Stimulated activated effector memory CD8-positive, alpha-beta T cell treated with anti-CD3 and anti-CD28 coated beads, Interleukin-12 subunit alpha, Interleukin-12 subunit beta, amount 100 ng/mL, for 72 hours (primary cell): ENCODE results near the gene SGCD.
"Not testable (repeated sequence)": the region's sequence is repeated elsewhere in the genome, so short reads cannot be mapped to it uniquely, and the experiment has no call there.

Source experiments
- ATAC-seq: fragments of 150-1000 bp; cut with Tn5 transposase; 2 replicates; pipeline ENCODE4 v1.10.0; 2021
- DNase-seq, 2 donors: peaks; one replicate each; pipeline ENCODE4 v3.0.0; 2021 to 2022; ENCODE audit warnings: low spot score in 2 of 2
- H3K27ac Mint-ChIP-seq: one replicate; pipeline ENCODE4 v1.8.0; 2022; ENCODE audit warnings: mild to moderate bottlenecking, mixed read lengths
- H3K36me3 Mint-ChIP-seq: one replicate; pipeline ENCODE4 v1.8.0; 2022; ENCODE audit warnings: mild to moderate bottlenecking, mixed read lengths
- H3K4me1 Mint-ChIP-seq: one replicate; pipeline ENCODE4 v1.8.0; 2022; ENCODE audit warnings: mixed read lengths
- H3K4me3 Mint-ChIP-seq: one replicate; pipeline ENCODE4 v1.8.0; 2022; ENCODE audit warnings: mild to moderate bottlenecking, mixed read lengths
- H3K9me3 Mint-ChIP-seq: one replicate; pipeline ENCODE4 v1.8.0; 2022; ENCODE audit warnings: mixed read lengths

Gene SGCD

DNA sequence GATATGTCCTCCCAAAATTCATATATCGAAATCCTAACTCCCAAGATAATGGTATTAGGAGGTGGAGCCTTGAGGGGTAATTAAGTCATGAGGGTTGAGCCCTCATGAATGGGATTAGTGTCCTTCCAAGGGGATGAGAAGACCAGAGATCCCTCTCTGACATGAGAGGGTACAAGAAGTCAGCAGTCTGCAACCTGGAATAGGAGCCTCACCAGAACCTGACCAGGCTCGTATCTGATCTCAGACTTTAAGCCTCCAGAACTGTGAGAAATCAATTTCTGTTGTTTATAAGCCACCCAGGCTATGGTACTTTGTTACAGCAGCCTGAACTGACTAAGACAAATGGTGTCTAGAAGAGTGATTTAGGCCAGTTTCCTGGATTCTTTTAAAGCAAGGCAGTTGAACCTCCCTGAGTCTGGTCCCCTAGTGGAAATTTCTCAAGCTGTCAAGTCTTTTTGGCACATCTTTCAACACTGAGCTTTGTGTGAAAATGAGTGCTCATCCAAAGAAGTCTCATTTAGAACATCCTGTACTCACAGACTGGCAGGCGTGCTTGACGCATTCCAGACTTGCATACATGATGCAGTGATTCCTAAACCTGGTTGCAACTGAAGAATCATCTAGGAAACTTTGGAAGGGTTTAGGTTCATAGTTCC is 268.3 kb downstream of the SGCD start:
- Mint-ChIP-seq H3K4me3 (no peak overlapping the region), H3K4me1 (no peaks in the 10 kb centered on the region), H3K27ac (no peak overlapping the region), H3K36me3 (no peaks in the 10 kb centered on the region), H3K9me3 (no peaks in the 10 kb centered on the region)
- peak; percentile 11 for ATAC-seq
- no peak for DNase-seq

DNA sequence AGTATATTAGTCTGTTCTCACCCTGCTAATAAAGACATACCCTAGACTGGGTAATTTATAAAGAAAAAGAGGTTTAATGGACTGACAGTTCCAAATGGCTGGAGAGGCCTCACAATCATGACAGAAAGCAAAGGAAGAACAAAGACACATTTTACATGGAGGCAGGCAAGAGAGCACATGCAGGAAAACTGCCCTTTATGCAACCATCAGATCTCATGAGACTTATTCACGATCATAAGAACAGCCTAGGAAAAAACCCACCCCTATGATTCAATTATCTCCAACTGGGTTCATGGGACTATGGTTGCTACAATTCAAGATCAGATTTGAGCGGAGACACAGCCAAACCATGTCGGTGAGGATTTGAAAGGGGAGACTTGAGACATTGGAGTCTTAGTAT is 270.3 kb downstream of the SGCD start:
- Mint-ChIP-seq H3K4me1 (no peaks in the 10 kb centered on the region), H3K9me3 (peaks cover 7% of the 10 kb centered on the region), H3K27ac (no peak overlapping the region), H3K4me3 (no peak overlapping the region), H3K36me3 (no peaks in the 10 kb centered on the region)
- DNase-seq (no peak), ATAC-seq (no peak)

DNA sequence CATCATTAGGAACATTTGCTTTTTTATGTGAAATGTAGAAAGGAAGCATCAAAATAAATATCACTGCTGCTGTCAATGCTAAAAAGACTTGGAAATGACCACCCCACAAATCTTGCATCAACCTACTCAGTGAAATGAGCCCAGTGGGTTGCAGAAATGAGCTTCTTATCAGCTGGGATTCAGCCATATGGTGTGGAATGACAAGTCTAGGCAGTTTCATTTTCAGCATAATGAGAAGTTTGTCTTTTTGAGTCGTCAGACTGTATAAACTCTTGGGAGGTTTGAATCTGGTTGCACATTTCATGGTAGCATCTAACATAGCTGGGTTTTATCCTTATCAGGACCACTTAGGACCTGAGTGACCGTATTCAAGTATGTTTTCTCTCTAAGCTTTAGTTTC is 272.0 kb downstream of the SGCD start:
- no peaks in the 10 kb centered on the region for H3K36me3 Mint-ChIP-seq
- H3K4me3 Mint-ChIP-seq: no peak overlapping the region

DNA sequence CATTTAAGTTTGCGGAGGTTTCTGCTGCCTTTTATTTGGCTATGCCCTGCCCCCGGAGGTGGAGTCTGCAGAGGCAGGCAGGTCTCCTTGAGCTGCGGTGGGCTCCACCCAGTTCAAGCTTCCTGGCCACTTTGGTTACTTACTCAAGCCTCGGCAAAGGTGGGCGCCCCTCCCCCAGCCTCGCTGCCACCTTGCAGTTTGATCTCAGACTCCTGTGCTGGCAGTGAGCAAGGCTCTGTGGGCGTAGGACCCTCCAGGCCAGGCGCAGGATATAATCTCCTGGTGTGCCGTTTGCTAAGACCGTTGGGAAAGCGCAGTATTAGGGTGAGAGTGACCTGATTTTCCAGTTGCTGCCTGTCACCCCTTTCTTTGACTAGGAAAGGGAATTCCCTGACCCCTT is 283.6 kb downstream of the SGCD start:
- H3K36me3 Mint-ChIP-seq, ATAC-seq, H3K27ac Mint-ChIP-seq, H3K4me1 Mint-ChIP-seq, DNase-seq, H3K4me3 Mint-ChIP-seq: not testable (repeated sequence)
- peaks cover 12% of the 10 kb centered on the region for H3K9me3 Mint-ChIP-seq

More for the DNA sequence above, 272.0 kb downstream of the SGCD start:
- no peak overlapping the region for H3K27ac Mint-ChIP-seq
- DNase-seq (no peak), ATAC-seq (no peak)
- no peaks in the 10 kb centered on the region for H3K4me1 Mint-ChIP-seq
- peaks cover 17% of the 10 kb centered on the region for H3K9me3 Mint-ChIP-seq

DNA sequence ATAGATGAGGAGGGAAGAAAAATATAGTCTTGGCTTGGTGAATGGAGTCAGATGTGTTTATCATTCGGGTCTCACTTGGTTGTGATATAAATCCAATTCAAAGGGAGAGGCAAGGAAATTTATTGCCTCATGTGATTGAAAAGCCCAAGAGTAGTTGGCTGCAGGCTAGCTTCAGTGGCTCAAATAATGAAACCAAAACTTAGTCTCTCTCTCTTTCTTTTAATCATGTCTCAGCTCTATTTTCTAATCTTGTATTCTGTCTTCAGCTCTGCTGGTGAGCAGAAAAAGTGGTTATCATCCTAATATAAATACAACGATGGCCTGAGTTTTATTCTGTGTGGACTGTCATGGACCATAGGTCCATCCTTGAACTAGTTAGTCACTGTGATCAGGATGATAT is 288.9 kb downstream of the SGCD start:
- peaks cover 4% of the 10 kb centered on the region for H3K9me3 Mint-ChIP-seq
- H3K27ac Mint-ChIP-seq: no peak overlapping the region
- no peaks in the 10 kb centered on the region for H3K36me3 Mint-ChIP-seq
- DNase-seq (no peak), ATAC-seq (no peak)
- no peaks in the 10 kb centered on the region for H3K4me1 Mint-ChIP-seq
- H3K4me3 Mint-ChIP-seq: no peak overlapping the region

DNA sequence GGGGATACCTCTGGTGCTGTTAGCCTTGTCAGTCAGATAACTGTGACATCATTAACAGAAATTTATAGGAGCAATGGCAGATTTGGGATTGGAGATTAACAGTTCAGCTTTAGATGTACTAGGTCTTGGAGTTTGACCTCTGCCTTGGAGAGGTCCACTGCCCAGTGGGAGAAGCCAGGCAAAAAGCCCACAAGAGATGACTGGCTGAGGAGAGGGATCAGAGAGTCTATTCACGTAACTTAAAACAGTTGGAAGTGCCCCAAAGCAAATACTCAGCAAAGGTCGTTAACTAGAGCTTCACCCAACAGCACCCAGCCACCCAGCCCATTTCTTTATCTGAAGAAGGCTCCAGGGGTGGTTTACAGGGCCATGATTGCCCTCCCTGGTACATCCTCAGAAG is 290.5 kb downstream of the SGCD start:
- Mint-ChIP-seq H3K27ac (no peak overlapping the region), H3K36me3 (no peaks in the 10 kb centered on the region), H3K9me3 (no peaks in the 10 kb centered on the region), H3K4me1 (no peaks in the 10 kb centered on the region), H3K4me3 (no peak overlapping the region)
- DNase-seq (no peak), ATAC-seq (no peak)

DNA sequence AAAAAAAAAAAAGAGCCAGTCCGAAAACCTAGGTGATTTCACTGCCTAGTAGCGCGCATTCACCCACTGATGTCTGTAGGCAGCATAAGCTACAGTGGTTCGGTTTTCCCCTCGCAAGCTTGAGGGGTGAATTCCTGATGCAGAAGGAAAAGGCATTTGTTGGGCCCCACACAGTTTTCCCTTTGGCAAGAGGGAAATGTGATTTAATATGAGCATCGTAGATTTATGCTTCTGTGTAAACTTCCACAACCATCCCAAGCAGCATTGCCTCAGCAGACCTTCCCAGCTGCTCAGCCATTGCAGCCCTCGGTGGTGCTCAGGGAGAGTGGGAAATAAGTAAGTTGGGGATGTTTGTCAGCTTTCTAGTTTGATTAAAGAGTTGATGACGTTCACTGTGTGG is 291.6 kb downstream of the SGCD start:
- no peak for DNase-seq
- H3K36me3 Mint-ChIP-seq: no peaks in the 10 kb centered on the region
- H3K4me3 Mint-ChIP-seq: no peak overlapping the region
- no peaks in the 10 kb centered on the region for H3K4me1 Mint-ChIP-seq
- no peak for ATAC-seq
- H3K9me3 Mint-ChIP-seq: no peaks in the 10 kb centered on the region
- no peak overlapping the region for H3K27ac Mint-ChIP-seq

DNA sequence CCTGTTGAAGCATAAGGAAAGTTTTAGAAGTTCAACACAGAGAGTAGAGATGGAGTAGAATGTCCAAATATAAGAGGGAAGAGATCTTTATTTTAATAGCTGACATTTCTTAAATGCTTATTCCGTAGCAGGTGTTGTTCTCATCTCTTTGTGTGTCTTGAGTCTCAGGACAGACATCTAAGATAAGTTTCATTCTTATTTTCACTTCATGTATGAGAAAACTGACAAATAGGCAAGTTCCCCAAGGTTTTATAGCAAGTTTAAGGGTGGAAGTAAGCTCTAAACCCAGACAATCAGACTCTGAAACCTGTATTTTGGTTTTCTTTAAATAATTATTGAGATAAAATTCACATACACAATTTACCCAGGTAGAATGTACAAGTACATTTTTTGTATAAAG is 294.8 kb downstream of the SGCD start:
- Mint-ChIP-seq H3K4me3 (no peak overlapping the region), H3K4me1 (no peaks in the 10 kb centered on the region), H3K9me3 (no peaks in the 10 kb centered on the region), H3K36me3 (no peaks in the 10 kb centered on the region), H3K27ac (no peak overlapping the region)
- DNase-seq (no peak), ATAC-seq (no peak)

DNA sequence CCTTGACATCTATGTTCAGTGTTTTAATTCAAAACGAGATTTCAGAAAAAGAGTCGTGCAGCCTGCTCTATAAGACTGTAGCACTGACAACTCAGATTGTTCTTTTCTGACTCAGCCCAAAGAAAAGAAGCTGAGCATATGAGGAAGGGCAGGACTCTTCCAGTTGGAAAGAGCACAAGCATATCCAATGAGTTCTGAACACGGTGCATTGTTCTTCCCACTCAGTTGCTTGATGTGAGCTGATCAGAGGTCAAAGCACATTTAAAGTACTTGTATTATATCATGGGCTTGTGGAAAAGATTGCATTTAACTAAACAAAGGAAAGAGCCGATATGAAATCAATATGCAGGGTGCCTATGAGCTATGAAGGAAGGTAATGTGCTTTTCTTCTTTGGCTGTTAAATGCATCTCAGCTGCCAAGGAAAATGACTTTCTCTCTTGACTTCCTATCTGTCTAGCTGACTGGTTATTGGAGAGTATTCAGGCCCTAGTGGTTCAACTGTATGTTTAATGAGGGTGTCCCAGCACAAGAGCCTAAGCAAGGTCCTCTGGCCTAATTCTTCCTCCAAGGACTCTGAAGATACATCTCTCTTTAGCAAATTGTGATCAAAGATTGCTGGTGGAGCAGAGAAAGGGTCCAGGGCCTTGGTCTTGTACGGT is 296.5 kb downstream of the SGCD start:
- Mint-ChIP-seq H3K4me3 (no peak overlapping the region), H3K27ac (no peak overlapping the region), H3K4me1 (peaks cover 6% of the 10 kb centered on the region), H3K9me3 (no peaks in the 10 kb centered on the region), H3K36me3 (no peaks in the 10 kb centered on the region)
- DNase-seq: no peak
- no peak for ATAC-seq

DNA sequence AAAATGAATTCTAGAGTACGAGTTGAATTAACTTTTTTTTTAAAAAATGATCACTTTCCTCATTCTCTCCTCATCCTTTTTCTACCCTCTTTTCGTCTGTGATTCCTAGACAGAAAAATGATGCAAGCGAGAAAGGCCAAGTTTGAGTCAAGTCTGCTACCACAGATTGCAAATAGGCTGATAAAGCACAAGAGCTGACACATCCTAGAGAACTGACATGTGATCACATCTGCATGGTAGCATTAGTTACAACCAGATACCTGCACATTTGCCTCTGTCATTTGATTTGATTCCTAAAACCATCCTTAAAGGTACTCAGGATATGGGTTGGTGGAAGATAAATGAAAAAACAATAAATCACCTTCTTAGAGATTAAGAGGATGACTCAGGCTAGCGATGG is 297.7 kb downstream of the SGCD start:
- Mint-ChIP-seq H3K9me3 (no peaks in the 10 kb centered on the region), H3K36me3 (no peaks in the 10 kb centered on the region), H3K27ac (no peak overlapping the region), H3K4me1 (peaks cover 6% of the 10 kb centered on the region), H3K4me3 (no peak overlapping the region)
- no peak for ATAC-seq
- DNase-seq: no peak

DNA sequence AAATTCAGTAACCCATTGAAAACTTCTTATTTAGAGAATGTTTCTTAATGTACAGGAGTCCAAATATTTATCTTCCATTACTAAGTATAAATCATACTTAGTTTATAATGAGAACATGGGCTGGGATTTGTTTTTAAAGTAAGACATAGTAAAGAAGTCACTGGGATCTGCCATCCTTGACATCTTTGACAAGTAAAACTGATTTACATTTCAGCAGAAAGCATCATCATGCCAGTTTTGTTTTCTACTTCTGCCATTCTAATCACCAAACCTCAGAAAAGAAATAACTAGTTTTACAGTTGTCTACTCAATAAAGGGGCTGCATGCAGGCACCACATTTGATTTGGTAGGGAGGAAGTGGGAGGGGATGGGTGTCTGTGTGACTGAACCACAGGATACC is 301.5 kb downstream of the SGCD start:
- ATAC-seq: no peak
- Mint-ChIP-seq H3K4me1 (peaks cover 6% of the 10 kb centered on the region), H3K9me3 (no peaks in the 10 kb centered on the region), H3K27ac (no peak overlapping the region), H3K4me3 (no peak overlapping the region), H3K36me3 (no peaks in the 10 kb centered on the region)
- no peak for DNase-seq

DNA sequence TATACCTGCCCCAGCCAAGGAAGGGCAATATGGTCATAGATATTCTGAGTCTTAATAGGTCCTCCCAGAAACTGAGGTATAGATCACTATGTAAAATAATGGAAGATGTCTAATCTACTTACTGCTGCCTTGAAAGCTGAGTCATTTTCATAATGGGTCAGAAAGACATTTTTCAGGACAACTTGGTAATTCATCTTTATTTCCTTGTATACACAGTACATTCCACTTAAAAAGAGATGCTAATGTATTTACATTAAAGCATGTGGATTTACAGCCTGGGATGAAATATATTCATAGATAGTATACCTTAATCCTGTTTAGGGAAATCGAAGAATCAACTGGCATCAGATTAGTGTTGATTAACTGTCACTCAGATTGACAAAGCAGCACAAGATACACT is 304.0 kb downstream of the SGCD start:
- H3K4me1 Mint-ChIP-seq: peaks cover 6% of the 10 kb centered on the region
- no peaks in the 10 kb centered on the region for H3K36me3 Mint-ChIP-seq
- H3K27ac Mint-ChIP-seq: no peak overlapping the region
- H3K9me3 Mint-ChIP-seq: no peaks in the 10 kb centered on the region
- ATAC-seq: no peak
- no peak for DNase-seq
- no peak overlapping the region for H3K4me3 Mint-ChIP-seq

DNA sequence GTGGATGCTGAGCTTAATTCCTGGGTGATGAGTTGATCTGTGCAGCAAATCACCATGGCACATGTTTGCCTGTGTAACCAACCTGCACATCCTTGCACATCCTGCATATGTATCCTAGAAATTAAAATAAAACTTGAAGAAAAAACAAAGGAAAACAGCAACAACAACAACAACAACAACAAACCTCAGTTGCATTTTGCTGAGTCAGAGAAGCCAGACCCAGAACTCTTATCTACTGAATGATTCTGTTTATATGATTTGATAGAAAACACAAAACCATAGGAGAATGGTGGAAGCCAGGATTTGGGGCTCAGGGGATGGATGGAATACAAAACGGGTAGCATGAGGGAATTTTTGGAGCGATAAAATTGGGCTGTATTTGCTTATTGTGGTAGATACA is 307.3 kb downstream of the SGCD start:
- Mint-ChIP-seq H3K4me3 (no peak overlapping the region), H3K9me3 (no peaks in the 10 kb centered on the region), H3K27ac (no peak overlapping the region), H3K36me3 (no peaks in the 10 kb centered on the region), H3K4me1 (no peaks in the 10 kb centered on the region)
- ATAC-seq: no peak
- DNase-seq: no peak

DNA sequence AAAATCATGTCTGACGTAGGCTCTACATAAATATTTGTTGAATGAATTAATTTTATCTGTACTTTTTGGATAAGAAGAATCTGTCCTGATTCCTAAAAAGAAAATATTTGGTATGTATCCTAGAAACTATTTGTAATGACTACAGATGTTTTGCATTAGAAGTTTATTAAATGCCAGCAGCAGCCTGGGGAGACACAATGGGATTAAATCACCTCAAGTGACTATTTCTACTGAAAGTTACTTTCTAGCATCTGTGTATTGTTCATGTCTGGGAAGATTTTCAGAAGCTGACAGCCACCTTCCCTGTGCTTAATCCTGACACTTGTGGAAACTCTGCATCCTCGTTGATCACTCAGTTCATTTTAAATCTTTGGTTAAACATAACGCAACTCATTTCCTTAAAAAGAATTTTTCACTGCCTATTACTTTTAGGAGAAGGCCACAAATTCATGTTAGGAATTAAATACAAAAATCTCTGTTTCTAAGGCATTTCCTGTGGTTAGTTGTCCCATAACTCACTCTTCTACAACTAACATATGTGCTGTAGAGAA is 313.8 kb downstream of the SGCD start:
- Mint-ChIP-seq H3K4me3 (no peak overlapping the region), H3K27ac (no peak overlapping the region), H3K36me3 (no peaks in the 10 kb centered on the region), H3K9me3 (no peaks in the 10 kb centered on the region), H3K4me1 (no peaks in the 10 kb centered on the region)
- no peak for ATAC-seq
- DNase-seq: no peak

DNA sequence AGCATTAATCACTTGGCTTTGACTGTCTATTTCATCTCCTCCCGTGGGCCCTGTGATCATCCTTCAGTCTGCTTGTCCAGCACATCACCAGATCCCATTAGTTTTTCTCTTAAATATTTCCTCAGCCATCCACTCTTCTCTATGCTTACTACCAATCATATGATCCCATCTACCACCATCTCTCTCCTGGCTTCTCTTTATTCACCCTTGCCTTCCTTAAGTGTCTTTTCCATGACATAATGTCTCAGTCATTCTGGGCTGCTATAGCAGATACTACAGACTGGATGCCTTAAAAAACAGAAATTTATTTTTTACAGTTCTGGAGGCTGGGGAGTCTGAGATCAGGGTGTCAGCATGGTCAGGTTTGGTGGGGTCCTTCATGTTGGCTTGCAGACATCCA is 314.7 kb downstream of the SGCD start:
- H3K36me3 Mint-ChIP-seq: no peaks in the 10 kb centered on the region
- H3K9me3 Mint-ChIP-seq: no peaks in the 10 kb centered on the region

DNA sequence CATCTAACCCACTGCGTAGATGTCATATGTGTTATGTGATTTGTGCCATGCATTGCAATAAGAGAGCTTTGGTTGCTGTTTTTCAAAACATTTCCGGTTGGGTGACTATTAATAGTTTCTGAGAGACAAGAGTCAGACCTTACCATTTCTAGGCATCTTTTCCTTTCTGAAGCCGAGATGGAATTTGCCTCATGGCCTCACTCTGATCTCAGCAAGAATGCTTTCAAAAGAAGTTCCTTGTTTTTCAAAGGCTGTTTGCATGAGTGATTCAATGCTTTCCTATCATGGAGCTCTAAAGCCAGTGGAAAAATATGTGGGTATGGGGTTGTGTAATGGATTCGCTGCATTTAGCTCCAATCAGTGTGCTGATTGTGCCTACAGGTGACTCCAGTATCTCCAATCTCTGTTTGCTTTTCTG is 320.1 kb downstream of the SGCD start:
- Mint-ChIP-seq H3K36me3 (no peaks in the 10 kb centered on the region), H3K4me1 (no peaks in the 10 kb centered on the region), H3K4me3 (no peak overlapping the region), H3K27ac (no peak overlapping the region), H3K9me3 (no peaks in the 10 kb centered on the region)
- DNase-seq: no peak
- no peak for ATAC-seq

More for the DNA sequence above, 314.7 kb downstream of the SGCD start:
- Mint-ChIP-seq H3K4me3 (no peak overlapping the region), H3K4me1 (no peaks in the 10 kb centered on the region), H3K27ac (no peak overlapping the region)
- ATAC-seq: no peak
- DNase-seq: no peak
